Hepatocyte (in vitro differentiated cells): Measurements from ENCODE around the gene TBXAS1.

Source experiments
- EZH2 ChIP-seq: fragments of 200-600 bp; sonication (generic); IDR thresholded peaks from 2 replicates; pipeline ENCODE4 v1.6.1; 2016; ENCODE audit warnings: antibody characterized with exemption, mild to moderate bottlenecking, borderline replicate concordance
- EZH2phosphoT487 ChIP-seq: fragments of 200-600 bp; sonication (generic); IDR thresholded peaks from one replicate; pipeline ENCODE4 v1.6.1; 2018; ENCODE audit warnings: antibody characterized with exemption, mild to moderate bottlenecking, low read depth, moderate library complexity; ENCODE audit not compliant: unreplicated experiment, severe bottlenecking
- TF ChIP-seq, protein P1 (sequence below): fragments of 200-600 bp; sonication (generic); IDR thresholded peaks from 2 replicates; pipeline ENCODE4 v1.5.1; 2016; ENCODE audit warnings: antibody characterized with exemption, mild to moderate bottlenecking; ENCODE audit not compliant: poor library complexity

GRCh38 chr7:139869886-139870285 is 40.8 kb downstream of the TBXAS1 start:
- no peak for TF ChIP-seq EZH2phosphoT487
- TF ChIP-seq, protein P1, sequence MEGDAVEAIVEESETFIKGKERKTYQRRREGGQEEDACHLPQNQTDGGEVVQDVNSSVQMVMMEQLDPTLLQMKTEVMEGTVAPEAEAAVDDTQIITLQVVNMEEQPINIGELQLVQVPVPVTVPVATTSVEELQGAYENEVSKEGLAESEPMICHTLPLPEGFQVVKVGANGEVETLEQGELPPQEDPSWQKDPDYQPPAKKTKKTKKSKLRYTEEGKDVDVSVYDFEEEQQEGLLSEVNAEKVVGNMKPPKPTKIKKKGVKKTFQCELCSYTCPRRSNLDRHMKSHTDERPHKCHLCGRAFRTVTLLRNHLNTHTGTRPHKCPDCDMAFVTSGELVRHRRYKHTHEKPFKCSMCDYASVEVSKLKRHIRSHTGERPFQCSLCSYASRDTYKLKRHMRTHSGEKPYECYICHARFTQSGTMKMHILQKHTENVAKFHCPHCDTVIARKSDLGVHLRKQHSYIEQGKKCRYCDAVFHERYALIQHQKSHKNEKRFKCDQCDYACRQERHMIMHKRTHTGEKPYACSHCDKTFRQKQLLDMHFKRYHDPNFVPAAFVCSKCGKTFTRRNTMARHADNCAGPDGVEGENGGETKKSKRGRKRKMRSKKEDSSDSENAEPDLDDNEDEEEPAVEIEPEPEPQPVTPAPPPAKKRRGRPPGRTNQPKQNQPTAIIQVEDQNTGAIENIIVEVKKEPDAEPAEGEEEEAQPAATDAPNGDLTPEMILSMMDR = no peak
- TF ChIP-seq EZH2 = no peak
